Fibroblast of the aortic adventitia (primary cell): ENCODE results near the gene PHC2. TPM values are rescaled to one million over a fixed set of nuclear protein-coding genes. Genes with fewer than 3 reads are reported as not detected.

Source experiments
- DNase-seq: peaks from one replicate; pipeline ENCODE4 v3.0.0-alpha.2; 2010; ENCODE audit warnings: low read depth
- H3K4me3 ChIP-seq: 2 replicates; pipeline ENCODE4 v1.5.1; 2011; ENCODE audit warnings: low read depth, mild to moderate bottlenecking, control low read depth, low read length, moderate library complexity
- total RNA-seq: library from RNA; depleted of rRNA; stranded (reverse); fragments of >200 nt; gene quantifications from 2 replicates; pipeline ENCODE4 v1.2.3, GENCODE V29; 2012; ENCODE audit warnings: low replicate concordance
- TF ChIP-seq, protein P1 (sequence below): IDR thresholded peaks from 2 replicates; pipeline ENCODE4 v1.5.1; 2011; ENCODE audit warnings: mild to moderate bottlenecking, low read length, control low read depth, inconsistent platforms; ENCODE audit not compliant: insufficient read depth

PHC2 gene
- total RNA-seq, 1 donor: 50.5 TPM

DNA sequence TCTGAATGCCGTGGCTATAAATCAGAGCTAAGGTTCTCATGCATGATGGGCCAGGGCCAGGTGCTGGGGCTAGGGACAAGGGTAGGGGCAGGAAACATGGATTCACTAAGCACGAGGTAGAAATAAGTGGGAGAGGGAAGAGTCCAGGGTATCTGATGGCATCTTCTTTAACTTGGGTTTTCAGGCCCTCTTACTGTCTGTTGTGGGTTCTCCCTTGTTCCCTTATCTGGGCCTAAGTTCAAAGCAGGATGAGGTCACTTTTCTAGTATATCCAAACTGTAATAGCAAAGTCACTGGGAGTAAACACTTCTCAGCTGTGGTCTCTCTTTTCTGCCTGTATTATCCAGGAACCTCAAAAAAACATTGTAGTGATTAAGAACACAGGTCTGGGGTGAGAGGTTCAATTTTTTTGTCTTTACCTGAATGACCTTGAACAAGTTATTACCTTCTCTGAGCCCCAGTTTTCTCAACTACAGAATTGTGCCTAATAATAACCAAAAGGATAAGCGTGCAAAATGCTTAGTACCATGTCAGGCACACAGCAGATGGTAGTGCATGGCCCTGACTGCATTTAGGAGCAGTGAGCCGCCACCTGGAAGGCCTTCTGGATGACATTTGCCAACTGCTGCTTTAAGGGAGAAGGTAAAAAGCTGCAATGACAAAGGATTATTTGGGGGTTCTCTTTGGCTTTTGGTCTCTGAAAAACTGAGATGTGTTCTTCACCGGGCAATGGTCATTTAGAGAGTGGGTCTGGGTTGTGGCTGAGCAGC lies 56.4 kb downstream of the PHC2 start:
- TF ChIP-seq, protein P1, sequence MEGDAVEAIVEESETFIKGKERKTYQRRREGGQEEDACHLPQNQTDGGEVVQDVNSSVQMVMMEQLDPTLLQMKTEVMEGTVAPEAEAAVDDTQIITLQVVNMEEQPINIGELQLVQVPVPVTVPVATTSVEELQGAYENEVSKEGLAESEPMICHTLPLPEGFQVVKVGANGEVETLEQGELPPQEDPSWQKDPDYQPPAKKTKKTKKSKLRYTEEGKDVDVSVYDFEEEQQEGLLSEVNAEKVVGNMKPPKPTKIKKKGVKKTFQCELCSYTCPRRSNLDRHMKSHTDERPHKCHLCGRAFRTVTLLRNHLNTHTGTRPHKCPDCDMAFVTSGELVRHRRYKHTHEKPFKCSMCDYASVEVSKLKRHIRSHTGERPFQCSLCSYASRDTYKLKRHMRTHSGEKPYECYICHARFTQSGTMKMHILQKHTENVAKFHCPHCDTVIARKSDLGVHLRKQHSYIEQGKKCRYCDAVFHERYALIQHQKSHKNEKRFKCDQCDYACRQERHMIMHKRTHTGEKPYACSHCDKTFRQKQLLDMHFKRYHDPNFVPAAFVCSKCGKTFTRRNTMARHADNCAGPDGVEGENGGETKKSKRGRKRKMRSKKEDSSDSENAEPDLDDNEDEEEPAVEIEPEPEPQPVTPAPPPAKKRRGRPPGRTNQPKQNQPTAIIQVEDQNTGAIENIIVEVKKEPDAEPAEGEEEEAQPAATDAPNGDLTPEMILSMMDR: no peak
- DNase-seq: peak; percentile 57
- H3K4me3 ChIP-seq: no peak overlapping the region

GRCh38 chr1:33373606-33374005 lies 57.3 kb downstream of the PHC2 start:
- H3K4me3 ChIP-seq: no peak overlapping the region
- TF ChIP-seq, protein P1: no peak
- DNase-seq: no peak

GRCh38 chr1:33372677-33373076 lies 58.2 kb downstream of the PHC2 start:
- TF ChIP-seq, protein P1: no peak
- no peak for DNase-seq
- H3K4me3 ChIP-seq: no peak overlapping the region

DNA sequence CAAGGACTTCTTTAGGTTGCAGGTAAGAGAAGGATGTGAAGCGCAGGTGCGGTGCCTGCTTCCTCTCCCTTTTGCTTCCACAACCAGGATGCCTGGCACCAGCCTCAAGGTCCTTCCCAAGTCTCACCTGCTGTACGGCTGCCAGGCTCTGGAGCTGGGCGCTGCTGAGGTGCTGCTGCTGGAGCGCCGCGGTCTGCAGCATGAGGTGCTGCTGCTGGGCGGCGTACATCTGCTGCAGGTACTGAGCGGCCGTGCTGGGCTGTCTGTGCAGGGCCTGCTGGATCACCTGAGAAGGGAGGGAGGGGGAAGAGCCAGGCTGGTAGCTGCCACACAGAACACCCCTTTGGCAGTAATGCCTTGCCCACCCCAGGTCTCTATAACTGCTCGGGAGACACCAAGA lies 58.7 kb downstream of the PHC2 start:
- H3K4me3 ChIP-seq: no peak overlapping the region
- no peak for DNase-seq
- TF ChIP-seq, protein P1: no peak

DNA sequence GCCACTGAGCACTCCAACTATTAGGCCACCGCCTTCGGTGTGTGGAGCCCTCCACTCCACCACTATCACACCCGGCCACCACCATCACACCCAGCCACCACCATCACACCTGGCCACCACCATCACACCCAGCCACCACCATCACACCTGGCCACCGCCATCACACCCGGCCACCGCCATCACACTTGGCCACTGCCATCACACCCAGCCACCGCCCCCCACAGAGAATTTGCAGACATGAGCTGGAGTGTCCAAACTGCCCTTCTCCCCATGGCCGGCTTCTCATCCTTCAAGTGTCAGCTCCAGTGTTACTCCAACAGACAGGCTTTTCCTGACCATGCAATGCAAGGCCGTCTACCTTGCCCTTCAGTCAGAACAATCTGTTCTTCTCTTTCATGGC lies 59.6 kb downstream of the PHC2 start:
- no peak for DNase-seq
- TF ChIP-seq, protein P1: no peak
- H3K4me3 ChIP-seq: no peak overlapping the region

GRCh38 chr1:33370827-33371226 lies 60.1 kb downstream of the PHC2 start:
- DNase-seq: no peak
- no peak overlapping the region for H3K4me3 ChIP-seq
- TF ChIP-seq, protein P1: no peak

- TF ChIP-seq, protein P1: no peak
- DNase-seq: peak; percentile 39
- H3K4me3 ChIP-seq: no peak overlapping the region
Measured at GRCh38 chr1:33370301-33370700, 60.6 kb downstream of the PHC2 start.
